IMR-90 (cell line): ENCODE results near the gene GLB1L. TPM values are rescaled to one million over a fixed set of nuclear protein-coding genes. Genes with fewer than 3 reads are reported as not detected.

Experiments used
- ATAC-seq: fragments of 200-7000 bp; cut with Tn5 transposase; 2 replicates; pipeline ENCODE4 v1.9.1; 2020; ENCODE audit warnings: low read depth, mild to moderate bottlenecking, moderate library complexity
- BruUV-seq: library from RNA; stranded (reverse); fragments of 400-500 nt; replicated peaks from 2 replicates; lab custom pipeline; 2021; lab: Mats Ljungman, UMichigan
- CTCF ChIA-PET: fragments of 300-600 bp; formaldehyde crosslinking; extraction: SDS; loops from one replicate; lab custom pipeline; 2021; ENCODE audit warnings: antibody characterized with exemption; lab: Yijun Ruan, JAX
- POLR2A ChIA-PET: fragments of 300-600 bp; sonication (Branson Sonifier 250); formaldehyde crosslinking; loops from one replicate; lab custom pipeline; 2022; ENCODE audit warnings: antibody characterized with exemption; ENCODE audit not compliant: unreplicated experiment; lab: Charles Lee
- DNase-seq: peaks from one replicate; pipeline ENCODE4 v3.0.0; 2013
- H2AFZ ChIP-seq: replicated peaks from 2 replicates; pipeline ENCODE3; 2013; ENCODE audit warnings: low read length, mild to moderate bottlenecking; ENCODE audit not compliant: poor library complexity
- H2AK5ac ChIP-seq: 2 replicates; pipeline ENCODE4 v1.6.1; 2013; ENCODE audit warnings: low read depth, low read length, inconsistent platforms
- H2AK9ac ChIP-seq: replicated peaks from 2 replicates; pipeline ENCODE3; 2013; ENCODE audit warnings: mild to moderate bottlenecking, low read depth, low read length, moderate library complexity; ENCODE audit not compliant: poor library complexity
- H2BK120ac ChIP-seq: 2 replicates; pipeline ENCODE4 v1.6.1; 2013; ENCODE audit warnings: low read depth, low read length, inconsistent platforms
- H2BK15ac ChIP-seq: 3 replicates; pipeline ENCODE4 v1.6.1; 2013; ENCODE audit warnings: low read depth, low read length, inconsistent platforms
- H2BK20ac ChIP-seq: 2 replicates; pipeline ENCODE4 v1.6.1; 2013; ENCODE audit warnings: low read depth, mild to moderate bottlenecking, inconsistent platforms, low read length, moderate library complexity
- H2BK5ac ChIP-seq: 2 replicates; pipeline ENCODE4 v1.6.1; 2013; ENCODE audit warnings: mild to moderate bottlenecking, low read depth, low read length, inconsistent platforms; ENCODE audit not compliant: poor library complexity, severe bottlenecking
- H3K14ac ChIP-seq: replicated peaks from 2 replicates; pipeline ENCODE4 v1.6.1; 2013; ENCODE audit warnings: low read depth, low read length, inconsistent platforms
- H3K18ac ChIP-seq: 2 replicates; pipeline ENCODE4 v1.6.1; 2013; ENCODE audit warnings: low read depth, low read length, control low read depth
- H3K23ac ChIP-seq: 2 replicates; pipeline ENCODE4 v1.6.1; 2013; ENCODE audit warnings: low read depth, low read length, inconsistent platforms
- H3K27ac ChIP-seq: 2 replicates; pipeline ENCODE4 v1.5.1; 2013; ENCODE audit warnings: mild to moderate bottlenecking, control low read depth, low read length; ENCODE audit not compliant: insufficient read depth
- H3K27me3 ChIP-seq: 2 replicates; pipeline ENCODE4 v1.6.1; 2013; ENCODE audit warnings: low read length; ENCODE audit not compliant: control insufficient read depth, insufficient read depth
- H3K36me3 ChIP-seq: 2 replicates; pipeline ENCODE4 v1.6.1; 2013; ENCODE audit warnings: low read length, mixed read lengths; ENCODE audit not compliant: control insufficient read depth, insufficient read depth
- H3K4ac ChIP-seq: 2 replicates; pipeline ENCODE4 v1.6.1; 2013; ENCODE audit warnings: low read depth, low read length, inconsistent platforms
- H3K4me1 ChIP-seq: 2 replicates; pipeline ENCODE4 v1.6.1; 2013; ENCODE audit warnings: low read length, mixed read lengths; ENCODE audit not compliant: control insufficient read depth, insufficient read depth
- H3K4me2 ChIP-seq: 2 replicates; pipeline ENCODE4 v1.6.1; 2013; ENCODE audit warnings: low read depth, mild to moderate bottlenecking, control low read depth, low read length, moderate library complexity
- H3K4me3 ChIP-seq: 2 replicates; pipeline ENCODE4 v1.5.1; 2013; ENCODE audit warnings: low read depth, mild to moderate bottlenecking, control low read depth, low read length, moderate library complexity; ENCODE audit not compliant: insufficient read depth
- H3K56ac ChIP-seq: 2 replicates; pipeline ENCODE4 v1.6.1; 2013; ENCODE audit warnings: low read length, inconsistent platforms; ENCODE audit not compliant: insufficient read depth; ENCODE audit errors: extremely low read depth
- H3K79me1 ChIP-seq, 2 experiments: 2 replicates each; pipeline ENCODE4 v1.6.1; 2013; ENCODE audit warnings: low read length in 2 of 2, inconsistent platforms in 1 of 2, low read depth in 1 of 2
- H3K9ac ChIP-seq: 2 replicates; pipeline ENCODE4 v1.6.1; 2013; ENCODE audit warnings: low read depth, low read length, control low read depth
- H3K9me1 ChIP-seq: 2 replicates; pipeline ENCODE4 v1.6.1; 2013; ENCODE audit warnings: low read length, inconsistent platforms; ENCODE audit not compliant: insufficient read depth
- H3K9me3 ChIP-seq: 2 replicates; pipeline ENCODE4 v1.6.1; 2013; ENCODE audit warnings: low read length; ENCODE audit not compliant: control insufficient read depth, insufficient read depth
- H4K20me1 ChIP-seq: 2 replicates; pipeline ENCODE4 v1.6.1; 2013; ENCODE audit warnings: low read length, inconsistent platforms; ENCODE audit not compliant: insufficient read depth
- H4K5ac ChIP-seq: 2 replicates; pipeline ENCODE4 v1.6.1; 2013; ENCODE audit warnings: mild to moderate bottlenecking, low read depth, low read length, control low read depth
- H4K8ac ChIP-seq, 2 experiments: 2 replicates each; pipeline ENCODE4 v1.6.1; 2013; ENCODE audit warnings: low read depth in 2 of 2, low read length in 2 of 2, control low read depth in 1 of 2, inconsistent platforms in 1 of 2
- H4K91ac ChIP-seq: 2 replicates; pipeline ENCODE4 v1.6.1; 2013; ENCODE audit warnings: low read depth, low read length, inconsistent platforms; ENCODE audit not compliant: insufficient read depth
- BHLHE40 ChIP-seq: fragments of 150-350 bp; IDR thresholded peaks from 2 replicates; pipeline ENCODE4 v1.6.1; 2016; ENCODE audit warnings: mild to moderate bottlenecking, low read depth, low read length
- CTCF ChIP-seq: conservative IDR thresholded peaks from 2 replicates; pipeline ENCODE4 v1.5.1; 2012; ENCODE audit warnings: mild to moderate bottlenecking, low read depth, low read length, improper control_type of control experiment
- FOS ChIP-seq: fragments of 150-350 bp; IDR thresholded peaks from 2 replicates; pipeline ENCODE4 v1.6.1; 2016; ENCODE audit warnings: low read depth, low read length
- MAFK ChIP-seq: IDR thresholded peaks from 2 replicates; pipeline ENCODE4 v1.6.1; 2012; ENCODE audit warnings: low read depth, low read length, improper control_type of control experiment
- NFE2L2 ChIP-seq: fragments of 150-350 bp; IDR thresholded peaks from 2 replicates; pipeline ENCODE4 v1.6.1; 2016; ENCODE audit warnings: low read depth, mild to moderate bottlenecking, low read length
- POLR2A ChIP-seq: IDR thresholded peaks from 2 replicates; pipeline ENCODE4 v1.6.1; 2012; ENCODE audit warnings: mild to moderate bottlenecking, low read depth, low read length
- RCOR1 ChIP-seq: IDR thresholded peaks from 2 replicates; pipeline ENCODE4 v1.6.1; 2012; ENCODE audit warnings: mild to moderate bottlenecking, low read length, improper control_type of control experiment; ENCODE audit not compliant: insufficient replicate concordance
- WGBS, 2 experiments: methylation state at CpG; one replicate each; pipeline versions ENCODE4 v1.1.5 to v1.1.7; 2013; ENCODE audit warnings: missing lambda C conversion rate in 2 of 2; ENCODE audit not compliant: insufficient read length in 1 of 2; ENCODE audit errors: extremely low coverage in 2 of 2; 5-methylcytosine and 5-hydroxymethylcytosine counted together
- dilution Hi-C: fragments of 300-500 bp; cut with HindIII; formaldehyde crosslinking; loops from one replicate; pipeline ENCODE4 v1.14.3; 2018; ENCODE audit warnings: low sequenced_read_pairs; ENCODE audit not compliant: unreplicated experiment
- in situ Hi-C: fragments of 300-500 bp; cut with MboI; formaldehyde crosslinking; loops from 3 replicates; pipeline ENCODE4 v1.14.3; 2019; ENCODE audit warnings: low sequenced_read_pairs, inconsistent platforms, mixed read lengths
- intact Hi-C: fragments of 100-400 bp; cut with micrococcal nuclease; formaldehyde crosslinking; loops from 2 replicates; pipeline ENCODE4 v1.10.0; 2022
- polyA plus RNA-seq, 3 experiments: library from polyadenylated mRNA; depleted of rRNA; stranded (reverse); fragments of >200 nt; gene quantifications; 2 replicates each; pipeline ENCODE4 v1.2.3, GENCODE V29; 2012; ENCODE audit warnings: low replicate concordance in 1 of 3
- total RNA-seq: library from RNA; depleted of rRNA; stranded (reverse); fragments of >200 nt; gene quantifications from 2 replicates; pipeline ENCODE4 v1.2.3, GENCODE V29; 2012
- TF ChIP-seq, protein P1 (sequence below): fragments of 150-350 bp; IDR thresholded peaks from 2 replicates; pipeline ENCODE4 v1.6.1; 2016; ENCODE audit warnings: low read depth, mild to moderate bottlenecking, low read length, moderate library complexity, borderline replicate concordance

GLB1L gene
- total and polyA plus RNA-seq, 2 of the 4 experiments (the other 2 are of a cell fraction): 4.1 to 6.2 TPM

DNA sequence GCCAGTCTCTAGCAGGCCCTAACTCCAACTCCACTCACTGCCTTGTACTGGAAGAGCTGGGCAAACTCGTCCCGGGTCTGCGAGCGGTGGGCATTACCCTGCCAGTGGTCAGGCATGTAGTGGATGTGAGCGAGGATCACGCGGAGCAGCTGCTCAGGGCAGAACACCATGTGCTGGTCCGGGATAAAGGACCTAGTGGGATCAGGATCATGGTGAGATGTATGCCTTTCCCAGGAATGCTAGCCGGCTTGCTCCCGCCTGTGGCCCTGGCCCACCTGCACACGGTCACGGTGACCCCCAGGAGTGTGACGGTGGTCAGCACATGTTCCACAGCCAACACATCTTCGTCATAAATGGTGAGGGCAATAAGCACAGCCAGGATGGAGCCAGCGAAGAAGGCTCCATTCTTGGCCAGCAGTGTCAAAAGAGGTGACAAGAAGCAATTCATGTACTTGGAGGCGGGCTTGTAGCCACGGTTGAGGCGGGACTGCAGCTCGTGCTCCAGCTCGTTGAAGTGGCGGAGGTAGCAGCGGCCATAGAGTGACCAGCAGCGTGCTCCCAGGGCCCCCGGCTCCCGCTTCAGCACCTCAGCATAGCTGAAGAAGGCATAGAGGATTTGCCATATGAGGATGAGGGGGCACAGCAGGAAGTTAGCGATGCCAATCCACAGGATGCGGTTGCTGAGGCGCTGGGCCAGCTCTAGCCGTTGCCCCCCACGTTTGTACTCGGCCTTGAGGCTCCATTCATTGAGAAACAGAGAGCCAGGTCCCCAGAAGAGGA, 21.2 kb downstream of the GLB1L start:
- 93% methylated on average over 24 of the region's 31 CpGs; no CpG with 5 or more reads in 1 of the 2 experiments for WGBS, 2 experiments
- H3K23ac ChIP-seq: no peak overlapping the region
- peaks cover 11% of the 10 kb centered on the region for H3K4me1 ChIP-seq
- BruUV-seq: no TSS peak
- H3K4me3 ChIP-seq: no peak overlapping the region
- H4K20me1 ChIP-seq: no peaks in the 10 kb centered on the region; the same call in 1 of the 2 replicates
- DNase-seq (no peak), ATAC-seq (no peak)
- no peak overlapping the region for H4K5ac ChIP-seq
- H4K8ac ChIP-seq: no peak overlapping the region
- H3K4ac ChIP-seq: no peak overlapping the region
- H2AFZ ChIP-seq: no peak overlapping the region
- H3K27ac ChIP-seq: no peak overlapping the region
- no peak overlapping the region for H3K4me2 ChIP-seq
- in situ Hi-C loops (no loop called here), dilution Hi-C loops (no loop called here), intact Hi-C loops (no loop called here)
- no peak overlapping the region for H2AK9ac ChIP-seq
- peaks cover 57% of the 10 kb centered on the region for H3K36me3 ChIP-seq
- H2AK5ac ChIP-seq: no peak overlapping the region
- H3K56ac ChIP-seq: no peak overlapping the region
- ChIA-PET CTCF (no interaction called here), POLR2A (no interaction called here)
- H2BK5ac ChIP-seq: no peak overlapping the region
- TF ChIP-seq RCOR1 (no peak), CTCF (no peak), MAFK (no peak), NFE2L2 (no peak), POLR2A (no peak), FOS (no peak), BHLHE40 (no peak)
- TF ChIP-seq, protein P1, sequence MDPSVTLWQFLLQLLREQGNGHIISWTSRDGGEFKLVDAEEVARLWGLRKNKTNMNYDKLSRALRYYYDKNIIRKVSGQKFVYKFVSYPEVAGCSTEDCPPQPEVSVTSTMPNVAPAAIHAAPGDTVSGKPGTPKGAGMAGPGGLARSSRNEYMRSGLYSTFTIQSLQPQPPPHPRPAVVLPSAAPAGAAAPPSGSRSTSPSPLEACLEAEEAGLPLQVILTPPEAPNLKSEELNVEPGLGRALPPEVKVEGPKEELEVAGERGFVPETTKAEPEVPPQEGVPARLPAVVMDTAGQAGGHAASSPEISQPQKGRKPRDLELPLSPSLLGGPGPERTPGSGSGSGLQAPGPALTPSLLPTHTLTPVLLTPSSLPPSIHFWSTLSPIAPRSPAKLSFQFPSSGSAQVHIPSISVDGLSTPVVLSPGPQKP: no peak
- no peak overlapping the region for H3K14ac ChIP-seq
- no peak overlapping the region for H3K18ac ChIP-seq
- no peaks in the 10 kb centered on the region for H3K9me3 ChIP-seq
- peaks cover 23 to 35% of the 10 kb centered on the region in 2 experiments for H3K79me1 ChIP-seq
- H2BK15ac ChIP-seq: no peak overlapping the region
- no peak overlapping the region for H2BK20ac ChIP-seq
- H3K9me1 ChIP-seq: peaks cover 8% of the 10 kb centered on the region; the same call in 1 of the 2 replicates
- no peak overlapping the region for H2BK120ac ChIP-seq
- H3K9ac ChIP-seq: no peak overlapping the region
- no peaks in the 10 kb centered on the region for H3K27me3 ChIP-seq
- H4K91ac ChIP-seq: no peak overlapping the region
